Small intestine (tissue), 7 donors: Measurements from ENCODE around the gene MSANTD3. TPM values are rescaled to one million over a fixed set of nuclear protein-coding genes. Genes with fewer than 3 reads are reported as not detected.
A peak's percentile ranks its signal among the peaks of the same experiment; 100 is the strongest.

Experiments used
- DNase-seq, 2 donors: peaks; one replicate each; pipeline versions ENCODE4 v3.0.0 to v3.0.0-alpha.2; 2013
- FAIRE-seq: peaks from 2 replicates; lab custom pipeline; 2012; peaks lifted over from hg19 to GRCh38; lab: Jason Lieb, UNC
- H3K27ac ChIP-seq, 3 donors: one replicate each; pipeline ENCODE4 v1.5.1; 2013; ENCODE audit warnings: low read length in 2 of 3, mild to moderate bottlenecking in 2 of 3, control low read depth in 1 of 3, inconsistent platforms in 1 of 3, low read depth in 1 of 3, moderate library complexity in 1 of 3
- H3K27me3 ChIP-seq, 3 donors: one replicate each; pipeline ENCODE4 v1.6.1; 2013; ENCODE audit warnings: low read length in 3 of 3, inconsistent platforms in 1 of 3; ENCODE audit not compliant: control insufficient read depth in 3 of 3, insufficient read depth in 3 of 3
- H3K36me3 ChIP-seq, 3 donors: one replicate each; pipeline ENCODE4 v1.6.1; 2013; ENCODE audit warnings: low read length in 3 of 3, inconsistent platforms in 1 of 3, low read depth in 1 of 3, mild to moderate bottlenecking in 1 of 3, moderate library complexity in 1 of 3; ENCODE audit not compliant: control insufficient read depth in 3 of 3, insufficient read depth in 2 of 3
- H3K4me1 ChIP-seq, 3 donors: one replicate each; pipeline ENCODE4 v1.6.1; 2013; ENCODE audit warnings: low read length in 2 of 3, inconsistent platforms in 1 of 3, low read depth in 1 of 3, mild to moderate bottlenecking in 1 of 3, moderate library complexity in 1 of 3; ENCODE audit not compliant: control insufficient read depth in 3 of 3, insufficient read depth in 2 of 3
- H3K4me3 ChIP-seq, 3 donors: one replicate each; pipeline ENCODE4 v1.5.1; 2013; ENCODE audit warnings: low read length in 3 of 3, control low read depth in 1 of 3, inconsistent platforms in 1 of 3, low read depth in 1 of 3, mild to moderate bottlenecking in 1 of 3, moderate library complexity in 1 of 3
- H3K9me3 ChIP-seq, 2 donors: one replicate each; pipeline ENCODE4 v1.6.1; 2013; ENCODE audit warnings: low read depth in 1 of 2, low read length in 1 of 2; ENCODE audit not compliant: control insufficient read depth in 2 of 2, insufficient read depth in 1 of 2
- WGBS, 3 donors: extraction: QIAGEN DNeasy Blood & Tissue Kit; methylation state at CpG; one replicate each; pipeline ENCODE4 v1.1.7; 2013; 5-methylcytosine and 5-hydroxymethylcytosine counted together
- polyA plus RNA-seq, 4 donors: library from polyadenylated mRNA; stranded (reverse) in 3 of 4; unstranded in 1 of 4; fragments of 200-250 nt in 3 of 4; fragments of 120-200 nt in 1 of 4; gene quantifications; one replicate each; pipeline versions ENCODE4 v1.2.1 to v1.2.3, GENCODE V29; 2013
- donor health status: healthy with polysubstance abuse.
- donor health status: control.
- donor health status: control.
- donor health status: Bipolar disorder and iron deficiency.
- donor health status: healthy.

The MSANTD3 gene
- polyA plus RNA-seq, 4 donors: 6.5 to 11.3 (median 8.7) TPM

- 84 to 94% (median 90%) methylated on average over 1 of the region's 1 CpG for WGBS, 3 donors
Observed at GRCh38 chr9:100465761-100466160, 38.8 kb downstream of the MSANTD3 start.

GRCh38 chr9:100466171-100466828 is 39.4 kb downstream of the MSANTD3 start:
- Histone ChIP-seq H3K4me3 (no peak overlapping the region), H3K27ac (no peak overlapping the region), H3K27me3 (no peaks in the 10 kb centered on the region), H3K36me3 (peaks cover 0 to 2% (median 0%) of the 10 kb centered on the region in 3 donors), H3K9me3 (no peaks in the 10 kb centered on the region), H3K4me1 (no peaks in the 10 kb centered on the region)
- WGBS, 3 donors: 94 to 97% (median 96%) methylated on average over 2 of the region's 2 CpGs
- FAIRE-seq (no peak), DNase-seq (no peak)

More at GRCh38 chr9:100465761-100466160, 38.8 kb downstream of the MSANTD3 start:
- no peaks in the 10 kb centered on the region for H3K27me3 ChIP-seq
- no peak overlapping the region for H3K4me3 ChIP-seq
- peaks cover 0 to 2% (median 0%) of the 10 kb centered on the region in 3 donors for H3K36me3 ChIP-seq
- DNase-seq (no peak), FAIRE-seq (no peak)
- no peaks in the 10 kb centered on the region for H3K9me3 ChIP-seq
- no peak overlapping the region for H3K27ac ChIP-seq
- no peaks in the 10 kb centered on the region for H3K4me1 ChIP-seq

DNA sequence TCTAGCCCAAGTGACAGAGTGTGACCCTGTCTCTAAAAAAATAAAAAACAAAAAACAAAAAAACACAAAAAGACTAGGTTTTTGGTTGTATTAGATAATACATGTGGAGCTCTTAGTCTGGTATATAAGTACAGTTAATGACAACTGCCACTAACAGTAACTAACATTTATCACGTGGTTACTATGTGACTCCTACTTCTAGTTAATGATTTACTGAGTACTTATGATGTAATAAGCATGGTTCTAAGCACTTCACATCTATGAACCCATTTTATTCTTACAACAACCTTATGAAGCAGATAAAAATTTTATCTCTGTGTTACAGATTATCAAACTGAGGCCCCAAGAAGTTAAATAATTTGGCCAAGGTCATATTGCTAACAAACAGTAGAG is 39.9 kb downstream of the MSANTD3 start:
- no peaks in the 10 kb centered on the region for H3K27me3 ChIP-seq
- H3K4me1 ChIP-seq: no peaks in the 10 kb centered on the region
- 26 to 50% (median 29%) methylated on average over 1 of the region's 1 CpG for WGBS, 3 donors
- DNase-seq: peak in 1 of 2 donors; percentile 28
- H3K4me3 ChIP-seq: no peak overlapping the region
- H3K9me3 ChIP-seq: no peaks in the 10 kb centered on the region
- no peak for FAIRE-seq
- no peak overlapping the region for H3K27ac ChIP-seq
- H3K36me3 ChIP-seq: peaks cover 0 to 2% (median 0%) of the 10 kb centered on the region in 3 donors

DNA sequence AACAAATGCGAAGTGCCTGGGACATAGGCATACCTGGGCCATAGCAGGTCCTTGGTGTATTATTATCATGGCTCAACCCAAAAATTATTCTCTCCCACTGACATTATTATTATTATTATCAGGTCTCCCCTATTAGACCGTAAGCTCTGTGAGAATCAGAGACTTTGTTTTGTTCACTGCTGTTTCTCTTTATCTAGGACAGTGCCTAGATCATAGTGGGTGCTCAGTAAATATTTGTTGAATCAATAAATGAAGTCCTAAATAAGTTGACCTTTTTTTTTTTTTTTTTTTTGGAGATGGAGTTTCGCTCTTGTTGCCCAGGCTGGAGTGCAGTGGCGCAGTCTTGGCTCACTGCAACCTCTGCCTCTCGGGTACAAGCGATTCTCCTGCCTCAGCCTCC is 41.1 kb downstream of the MSANTD3 start:
- WGBS, 3 donors: 85 to 95% (median 91%) methylated on average over 6 of the region's 6 CpGs

DNA sequence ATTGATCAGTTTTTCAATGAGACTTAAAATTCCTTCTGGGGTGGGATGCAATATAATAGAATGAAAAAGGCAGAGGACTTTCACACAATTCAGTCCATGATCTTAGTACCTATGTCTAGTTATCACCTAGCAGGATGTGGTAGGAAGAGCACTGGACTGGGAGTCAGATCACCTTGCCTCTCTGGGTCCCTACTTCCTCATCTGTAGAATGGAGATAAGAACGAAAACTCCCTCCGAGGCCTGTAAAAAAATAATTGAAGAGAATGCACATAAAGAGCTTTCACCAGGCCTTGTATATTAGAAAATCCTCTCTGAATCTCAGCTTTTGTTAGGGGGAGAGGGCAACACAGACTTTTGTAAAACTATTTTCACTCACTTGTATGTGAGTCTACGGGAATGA is 45.3 kb downstream of the MSANTD3 start:
- 68 to 82% (median 78%) methylated on average over 3 of the region's 3 CpGs for WGBS, 3 donors
- Histone ChIP-seq H3K9me3 (no peaks in the 10 kb centered on the region), H3K36me3 (no peaks in the 10 kb centered on the region), H3K4me1 (peaks cover 0 to 3% (median 0%) of the 10 kb centered on the region in 3 donors), H3K27ac (no peak overlapping the region), H3K4me3 (peak overlapping the region in 1 of 3 donors; percentile 30), H3K27me3 (peaks cover 0 to 18% (median 6%) of the 10 kb centered on the region in 3 donors)
- no peak for FAIRE-seq
- DNase-seq: no peak

More for the DNA sequence above, 41.1 kb downstream of the MSANTD3 start:
- Histone ChIP-seq H3K9me3 (no peaks in the 10 kb centered on the region), H3K27ac (no peak overlapping the region), H3K36me3 (peaks cover 0 to 2% (median 0%) of the 10 kb centered on the region in 3 donors), H3K4me1 (no peaks in the 10 kb centered on the region), H3K27me3 (peaks cover 0 to 2% (median 0%) of the 10 kb centered on the region in 3 donors), H3K4me3 (no peak overlapping the region)
- FAIRE-seq (no peak), DNase-seq (no peak)

GRCh38 chr9:100472788-100473275 is 45.9 kb downstream of the MSANTD3 start, which contains the start of gene TMEFF1:
Gene TMEFF1, plus strand, starts transcription at chr9:100473149. Its CDS starts 396 bp downstream, at chr9:100473545.
- Histone ChIP-seq H3K4me3 (peak within 1 kb of the TSS; percentile 39 to 60 (median 42)), H3K4me1 (peaks cover 0 to 3% (median 0%) of the 10 kb centered on the region in 3 donors), H3K36me3 (no peaks in the 10 kb centered on the region), H3K27ac (no peak within 1 kb of the TSS), H3K27me3 (peaks cover 0 to 18% (median 6%) of the 10 kb centered on the region in 3 donors), H3K9me3 (no peaks in the 10 kb centered on the region)
- FAIRE-seq (no peak), DNase-seq (peak in 1 of 2 donors; percentile 55)
- WGBS, 3 donors: 2 to 3% (median 2%) methylated on average over 32 to 54 of the region's 54 CpGs

GRCh38 chr9:100473276-100474081 is 46.5 kb downstream of the MSANTD3 start:
- FAIRE-seq (no peak), DNase-seq (peak; percentile 4 to 60)
- WGBS, 3 donors: 0 to 1% (median 1%) methylated on average over 60 to 108 of the region's 108 CpGs
- Histone ChIP-seq H3K27me3 (peaks cover 0 to 18% (median 6%) of the 10 kb centered on the region in 3 donors), H3K9me3 (no peaks in the 10 kb centered on the region), H3K36me3 (no peaks in the 10 kb centered on the region), H3K4me1 (peaks cover 0 to 3% (median 0%) of the 10 kb centered on the region in 3 donors), H3K4me3 (peak overlapping the region; percentile 39 to 60 (median 42)), H3K27ac (no peak overlapping the region)
